Astrocyte (in vitro differentiated cells and primary cell): Measurements from ENCODE around the gene CYP26C1. TPM values are rescaled to one million over a fixed set of nuclear protein-coding genes. Genes with fewer than 3 reads are reported as not detected.

Source experiments
- DNase-seq: peaks from one replicate; pipeline ENCODE4 v3.0.0-alpha.2; 2010; ENCODE audit warnings: low read depth
- FAIRE-seq: peaks from 2 replicates; lab custom pipeline; 2011; peaks lifted over from hg19 to GRCh38; lab: Jason Lieb, UNC
- H2AFZ ChIP-seq: 2 replicates; pipeline ENCODE4 v1.6.0; 2012; ENCODE audit warnings: low read depth, low read length, inconsistent platforms
- H3K27ac ChIP-seq: 2 replicates; pipeline ENCODE4 v1.5.1; 2011; ENCODE audit warnings: low read depth, low read length, inconsistent platforms
- H3K27me3 ChIP-seq: 2 replicates; pipeline ENCODE4 v1.6.0; 2011; ENCODE audit warnings: low read length, inconsistent platforms; ENCODE audit not compliant: insufficient read depth
- H3K36me3 ChIP-seq: 2 replicates; pipeline ENCODE4 v1.5.1; 2011; ENCODE audit warnings: low read length, inconsistent platforms; ENCODE audit not compliant: insufficient read depth
- H3K4me1 ChIP-seq: 2 replicates; pipeline ENCODE4 v1.5.1; 2011; ENCODE audit warnings: low read length, inconsistent platforms; ENCODE audit not compliant: insufficient read depth
- H3K4me2 ChIP-seq: 2 replicates; pipeline ENCODE4 v1.6.0; 2012; ENCODE audit warnings: low read length, inconsistent platforms
- H3K4me3 ChIP-seq: 2 replicates; pipeline ENCODE4 v1.5.1; 2011; ENCODE audit warnings: low read depth, mild to moderate bottlenecking, low read length, inconsistent platforms; ENCODE audit not compliant: insufficient read depth
- H3K79me2 ChIP-seq: 2 replicates; pipeline ENCODE4 v1.6.0; 2012; ENCODE audit warnings: mild to moderate bottlenecking, low read length, inconsistent platforms; ENCODE audit not compliant: insufficient read depth
- H3K9ac ChIP-seq: 2 replicates; pipeline ENCODE4 v1.6.0; 2012; ENCODE audit warnings: mild to moderate bottlenecking, low read length, inconsistent platforms
- H3K9me3 ChIP-seq: 2 replicates; pipeline ENCODE4 v1.5.1; 2012; ENCODE audit warnings: low read depth, mild to moderate bottlenecking, low read length, inconsistent platforms; ENCODE audit not compliant: insufficient read depth
- H4K20me1 ChIP-seq: 2 replicates; pipeline ENCODE4 v1.6.0; 2012; ENCODE audit warnings: low read length, inconsistent platforms; ENCODE audit not compliant: insufficient read depth
- H3K27ac Mint-ChIP-seq: one replicate; pipeline ENCODE4 v1.8.0; 2021; ENCODE audit warnings: mild to moderate bottlenecking, mixed read lengths; ENCODE audit not compliant: unreplicated experiment
- H3K27me3 Mint-ChIP-seq: one replicate; pipeline ENCODE4 v1.8.0; 2021; ENCODE audit warnings: low read depth, mixed read lengths; ENCODE audit not compliant: unreplicated experiment
- H3K36me3 Mint-ChIP-seq: one replicate; pipeline ENCODE4 v1.8.0; 2021; ENCODE audit warnings: low read depth, mixed read lengths; ENCODE audit not compliant: unreplicated experiment
- H3K4me1 Mint-ChIP-seq: one replicate; pipeline ENCODE4 v1.8.0; 2021; ENCODE audit warnings: low read depth, mixed read lengths; ENCODE audit not compliant: unreplicated experiment
- H3K4me3 Mint-ChIP-seq: one replicate; pipeline ENCODE4 v1.8.0; 2021; ENCODE audit warnings: mild to moderate bottlenecking, moderate library complexity, mixed read lengths; ENCODE audit not compliant: unreplicated experiment
- H3K9me3 Mint-ChIP-seq: one replicate; pipeline ENCODE4 v1.8.0; 2021; ENCODE audit warnings: mild to moderate bottlenecking, mixed read lengths; ENCODE audit not compliant: unreplicated experiment
- CTCF ChIP-seq: IDR thresholded peaks from 2 replicates; pipeline ENCODE4 v1.5.1; 2011; ENCODE audit warnings: low read depth, mild to moderate bottlenecking, inconsistent platforms, low read length, moderate library complexity; ENCODE audit not compliant: insufficient read depth
- EZH2 ChIP-seq: IDR thresholded peaks from 2 replicates; pipeline ENCODE4 v1.6.1; 2012; ENCODE audit warnings: mild to moderate bottlenecking, low read length, inconsistent platforms; ENCODE audit not compliant: insufficient read depth
- total RNA-seq: library from RNA; stranded (reverse); gene quantifications from 2 replicates; pipeline ENCODE4 v1.2.1, GENCODE V29; 2021

The CYP26C1 gene
- total RNA-seq, 1 donor from 2014 or later: not detected

GRCh38 chr10:93067443-93068365, 7.1 kb downstream of the CYP26C1 start:
- H3K27me3 ChIP-seq: peaks cover 87% of the 10 kb centered on the region
- H3K4me1 Mint-ChIP-seq: peaks cover 3% of the 10 kb centered on the region
- TF ChIP-seq EZH2 (no peak), CTCF (no peak)

DNA sequence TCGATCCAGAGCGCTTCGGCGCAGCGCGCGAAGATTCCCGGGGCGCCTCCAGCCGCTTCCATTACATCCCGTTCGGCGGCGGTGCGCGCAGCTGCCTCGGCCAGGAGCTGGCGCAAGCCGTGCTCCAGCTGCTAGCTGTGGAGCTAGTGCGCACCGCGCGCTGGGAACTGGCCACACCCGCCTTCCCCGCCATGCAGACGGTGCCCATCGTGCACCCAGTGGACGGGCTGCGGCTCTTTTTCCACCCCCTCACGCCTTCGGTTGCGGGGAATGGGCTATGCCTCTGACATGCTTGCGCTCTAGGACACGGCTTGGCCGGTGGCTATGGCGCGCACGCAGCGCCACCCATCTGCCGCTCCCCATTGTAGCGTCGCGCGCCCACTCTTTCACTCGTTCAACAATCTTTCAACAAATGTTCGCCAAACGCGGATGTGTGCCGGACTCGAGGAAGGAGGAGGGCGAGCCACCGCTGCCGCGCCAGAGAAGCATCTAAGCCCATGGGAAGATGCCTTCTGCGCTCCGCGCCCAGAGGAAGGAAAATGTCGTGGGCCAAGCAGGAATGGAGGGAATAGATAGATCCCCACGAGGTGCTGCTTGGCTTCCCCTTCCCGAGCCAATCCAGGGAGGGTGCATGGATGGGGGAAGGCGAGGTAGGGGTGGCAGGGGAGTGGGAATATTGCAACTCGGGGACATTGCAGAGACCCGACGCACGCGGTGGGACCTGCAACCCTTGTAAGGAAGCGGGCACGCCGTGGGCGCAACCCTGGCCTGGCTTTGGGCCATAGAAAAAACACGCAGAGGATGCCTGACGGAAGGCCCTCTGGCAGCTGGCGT, 8.0 kb downstream of the CYP26C1 start:
- H3K27me3 Mint-ChIP-seq: peaks cover 87% of the 10 kb centered on the region
- peaks cover 16% of the 10 kb centered on the region for H3K9me3 Mint-ChIP-seq
- no peak overlapping the region for H3K27ac Mint-ChIP-seq
- Histone ChIP-seq H3K4me2 (peak overlapping the region; percentile 73), H3K4me3 (peak overlapping the region; percentile 23), H3K79me2 (no peaks in the 10 kb centered on the region), H4K20me1 (no peaks in the 10 kb centered on the region), H3K9me3 (peaks cover 4% of the 10 kb centered on the region), H2AFZ (peak overlapping the region; percentile 52), H3K36me3 (no peaks in the 10 kb centered on the region), H3K4me1 (peaks cover 13% of the 10 kb centered on the region), H3K9ac (no peak overlapping the region), H3K27me3 (peaks cover 90% of the 10 kb centered on the region), H3K27ac (no peak overlapping the region)
- TF ChIP-seq EZH2 (peak; percentile 52), CTCF (no peak)
- DNase-seq (peak; percentile 47), FAIRE-seq (no peak)
- H3K36me3 Mint-ChIP-seq: peaks cover 3% of the 10 kb centered on the region
- H3K4me1 Mint-ChIP-seq: peaks cover 3% of the 10 kb centered on the region
- peak overlapping the region; percentile 62 for H3K4me3 Mint-ChIP-seq

More at GRCh38 chr10:93067443-93068365, 7.1 kb downstream of the CYP26C1 start:
- no peak overlapping the region for H3K27ac Mint-ChIP-seq
- no peaks in the 10 kb centered on the region for H3K36me3 ChIP-seq
- H3K9me3 Mint-ChIP-seq: peaks cover 16% of the 10 kb centered on the region
- H2AFZ ChIP-seq: peak overlapping the region; percentile 52
- H3K27me3 Mint-ChIP-seq: peaks cover 86% of the 10 kb centered on the region
- H3K4me3 Mint-ChIP-seq: no peak overlapping the region
- peaks cover 14% of the 10 kb centered on the region for H3K4me1 ChIP-seq
- H3K9ac ChIP-seq: no peak overlapping the region
- H3K4me3 ChIP-seq: no peak overlapping the region
- FAIRE-seq (no peak), DNase-seq (no peak)
- peaks cover 5% of the 10 kb centered on the region for H3K9me3 ChIP-seq
- peaks cover 3% of the 10 kb centered on the region for H3K36me3 Mint-ChIP-seq
- H3K27ac ChIP-seq: no peak overlapping the region
- no peaks in the 10 kb centered on the region for H4K20me1 ChIP-seq
- peak overlapping the region; percentile 73 for H3K4me2 ChIP-seq
- no peaks in the 10 kb centered on the region for H3K79me2 ChIP-seq
